ENCODE data around the gene QDPR. TPM values are rescaled to one million over a fixed set of nuclear protein-coding genes. Genes with fewer than 3 reads are reported as not detected.
A peak's percentile ranks its signal among the peaks of the same experiment; 100 is the strongest.

Gene QDPR
- polyA plus RNA-seq, 1 donor from 2014 or later, result 26.2 TPM

- Mint-ChIP-seq H3K9me3 (peaks cover 0 to 3% (median 0%) of the 10 kb centered on the region in 3 donors), H3K27me3 (no peaks in the 10 kb centered on the region), H3K36me3 (peaks cover 20% of the 10 kb centered on the region), H3K4me3 (no peak overlapping the region), H3K4me1 (peaks cover 0 to 4% (median 0%) of the 10 kb centered on the region in 3 donors), H3K27ac (no peak overlapping the region)
Measured at GRCh38 chr4:17489721-17490120, 22.2 kb downstream of the QDPR start.

- Mint-ChIP-seq H3K27me3 (no peaks in the 10 kb centered on the region), H3K4me1 (peaks cover 0 to 4% (median 0%) of the 10 kb centered on the region in 3 donors), H3K36me3 (peaks cover 20% of the 10 kb centered on the region), H3K4me3 (no peak overlapping the region), H3K27ac (no peak overlapping the region), H3K9me3 (peaks cover 0 to 3% (median 0%) of the 10 kb centered on the region in 3 donors)
Measured at GRCh38 chr4:17489123-17489522, 22.8 kb downstream of the QDPR start.

GRCh38 chr4:17482716-17483115 is 29.2 kb downstream of the QDPR start:
- Mint-ChIP-seq H3K27me3 (no peaks in the 10 kb centered on the region), H3K9me3 (peaks cover 0 to 3% (median 0%) of the 10 kb centered on the region in 3 donors), H3K36me3 (peaks cover 8% of the 10 kb centered on the region), H3K27ac (no peak overlapping the region), H3K4me3 (no peak overlapping the region), H3K4me1 (peaks cover 0 to 4% (median 0%) of the 10 kb centered on the region in 3 donors)

- H3K4me3 Mint-ChIP-seq, result no peak overlapping the region
- H3K27me3 Mint-ChIP-seq, result no peaks in the 10 kb centered on the region
- H3K9me3 Mint-ChIP-seq, result peaks cover 0 to 3% (median 0%) of the 10 kb centered on the region in 3 donors
- H3K4me1 Mint-ChIP-seq, result peaks cover 0 to 6% (median 2%) of the 10 kb centered on the region in 3 donors
- peaks cover 2% of the 10 kb centered on the region for H3K36me3 Mint-ChIP-seq
- H3K27ac Mint-ChIP-seq, result no peak overlapping the region
Measured at GRCh38 chr4:17480955-17481354, 30.9 kb downstream of the QDPR start.

- Mint-ChIP-seq H3K27me3 (no peaks in the 10 kb centered on the region), H3K36me3 (peaks cover 2% of the 10 kb centered on the region)
Measured at GRCh38 chr4:17480210-17480927, 31.5 kb downstream of the QDPR start.

GRCh38 chr4:17477774-17478472 is 34.0 kb downstream of the QDPR start:
- Mint-ChIP-seq H3K36me3 (no peaks in the 10 kb centered on the region), H3K4me3 (no peak overlapping the region), H3K4me1 (peaks cover 0 to 6% (median 0%) of the 10 kb centered on the region in 3 donors), H3K9me3 (no peaks in the 10 kb centered on the region), H3K27ac (peak overlapping the region in 1 of 3 donors; percentile 48), H3K27me3 (no peaks in the 10 kb centered on the region)

More at GRCh38 chr4:17480210-17480927, 31.5 kb downstream of the QDPR start:
- Mint-ChIP-seq H3K9me3 (peaks cover 0 to 3% (median 0%) of the 10 kb centered on the region in 3 donors), H3K27ac (no peak overlapping the region), H3K4me3 (no peak overlapping the region), H3K4me1 (peaks cover 0 to 6% (median 2%) of the 10 kb centered on the region in 3 donors)

- no peak overlapping the region for H3K27ac Mint-ChIP-seq
- peaks cover 0 to 6% (median 0%) of the 10 kb centered on the region in 3 donors for H3K4me1 Mint-ChIP-seq
- H3K36me3 Mint-ChIP-seq, result no peaks in the 10 kb centered on the region
- H3K9me3 Mint-ChIP-seq, result no peaks in the 10 kb centered on the region
- H3K4me3 Mint-ChIP-seq, result peak overlapping the region in 1 of 4 donors; percentile 29
- no peaks in the 10 kb centered on the region for H3K27me3 Mint-ChIP-seq
Measured at GRCh38 chr4:17476853-17477252, 35.0 kb downstream of the QDPR start.

GRCh38 chr4:17475481-17475880 is 36.4 kb downstream of the QDPR start:
- Mint-ChIP-seq H3K4me3 (no peak overlapping the region), H3K27ac (no peak overlapping the region), H3K27me3 (no peaks in the 10 kb centered on the region), H3K36me3 (peaks cover 4% of the 10 kb centered on the region), H3K9me3 (no peaks in the 10 kb centered on the region), H3K4me1 (peaks cover 0 to 6% (median 0%) of the 10 kb centered on the region in 3 donors)

GRCh38 chr4:17469931-17470674 is 41.8 kb downstream of the QDPR start:
- H3K4me3 Mint-ChIP-seq, result no peak overlapping the region

GRCh38 chr4:17468619-17469221 is 43.2 kb downstream of the QDPR start:
- H3K4me3 Mint-ChIP-seq, result peak overlapping the region in 1 of 4 donors; percentile 17
- H3K36me3 Mint-ChIP-seq, result peaks cover 6% of the 10 kb centered on the region
- H3K4me1 Mint-ChIP-seq, result no peaks in the 10 kb centered on the region
- peaks cover 0 to 4% (median 1%) of the 10 kb centered on the region in 3 donors for H3K9me3 Mint-ChIP-seq
- no peak overlapping the region for H3K27ac Mint-ChIP-seq
- no peaks in the 10 kb centered on the region for H3K27me3 Mint-ChIP-seq

More at GRCh38 chr4:17469931-17470674, 41.8 kb downstream of the QDPR start:
- H3K9me3 Mint-ChIP-seq, result peaks cover 0 to 1% (median 0%) of the 10 kb centered on the region in 3 donors
- H3K4me1 Mint-ChIP-seq, result no peaks in the 10 kb centered on the region
- H3K27me3 Mint-ChIP-seq, result no peaks in the 10 kb centered on the region
- peaks cover 6% of the 10 kb centered on the region for H3K36me3 Mint-ChIP-seq
- peak overlapping the region in 1 of 3 donors; percentile 21 for H3K27ac Mint-ChIP-seq

- Mint-ChIP-seq H3K36me3 (peaks cover 2% of the 10 kb centered on the region), H3K4me3 (no peak overlapping the region), H3K27me3 (no peaks in the 10 kb centered on the region), H3K27ac (peak overlapping the region in 1 of 3 donors; percentile 54), H3K4me1 (no peaks in the 10 kb centered on the region), H3K9me3 (peaks cover 0 to 4% (median 0%) of the 10 kb centered on the region in 3 donors)
Measured at GRCh38 chr4:17463606-17464005, 48.3 kb downstream of the QDPR start.

- Mint-ChIP-seq H3K9me3 (peaks cover under 1 to 13% (median 4%) of the 10 kb centered on the region in 3 donors), H3K36me3 (peaks cover 6% of the 10 kb centered on the region), H3K27ac (no peak overlapping the region), H3K4me3 (no peak overlapping the region), H3K4me1 (peaks cover 0 to 2% (median 0%) of the 10 kb centered on the region in 3 donors), H3K27me3 (peaks cover 1% of the 10 kb centered on the region)
Measured at GRCh38 chr4:17450269-17450804, 61.6 kb downstream of the QDPR start.

GRCh38 chr4:17448689-17449088 is 63.2 kb downstream of the QDPR start:
- Mint-ChIP-seq H3K27ac (no peak overlapping the region), H3K36me3 (peaks cover 2% of the 10 kb centered on the region), H3K9me3 (peaks cover 0 to 15% (median 4%) of the 10 kb centered on the region in 3 donors), H3K27me3 (peaks cover 1% of the 10 kb centered on the region), H3K4me3 (no peak overlapping the region), H3K4me1 (peaks cover 0 to 2% (median 0%) of the 10 kb centered on the region in 3 donors)

GRCh38 chr4:17447675-17448298 is 64.1 kb downstream of the QDPR start:
- Mint-ChIP-seq H3K27ac (no peak overlapping the region), H3K4me3 (no peak overlapping the region), H3K27me3 (peaks cover 1% of the 10 kb centered on the region), H3K36me3 (peaks cover 2% of the 10 kb centered on the region), H3K4me1 (peaks cover 0 to 2% (median 0%) of the 10 kb centered on the region in 3 donors), H3K9me3 (peaks cover 0 to 15% (median 4%) of the 10 kb centered on the region in 3 donors)
